GM12865 (cell line): Measurements from ENCODE around the gene CITED4.

ENCODE experiments used
- DNase-seq: peaks from one replicate; pipeline ENCODE4 v3.0.0; 2010; ENCODE audit warnings: low read depth
- H3K4me3 ChIP-seq: 2 replicates; pipeline ENCODE4 v1.5.1; 2011; ENCODE audit warnings: mild to moderate bottlenecking, low read depth, low read length, control low read depth
- TF ChIP-seq, protein P1 (sequence below): IDR thresholded peaks from 2 replicates; pipeline ENCODE4 v1.5.1; 2011; ENCODE audit warnings: low read length, control low read depth, low read depth, inconsistent platforms; ENCODE audit not compliant: insufficient read depth; ENCODE audit errors: missing control alignments

CITED4 gene

GRCh38 chr1:40856116-40856515 lies 6.0 kb downstream of the CITED4 start:
- TF ChIP-seq, protein P1, sequence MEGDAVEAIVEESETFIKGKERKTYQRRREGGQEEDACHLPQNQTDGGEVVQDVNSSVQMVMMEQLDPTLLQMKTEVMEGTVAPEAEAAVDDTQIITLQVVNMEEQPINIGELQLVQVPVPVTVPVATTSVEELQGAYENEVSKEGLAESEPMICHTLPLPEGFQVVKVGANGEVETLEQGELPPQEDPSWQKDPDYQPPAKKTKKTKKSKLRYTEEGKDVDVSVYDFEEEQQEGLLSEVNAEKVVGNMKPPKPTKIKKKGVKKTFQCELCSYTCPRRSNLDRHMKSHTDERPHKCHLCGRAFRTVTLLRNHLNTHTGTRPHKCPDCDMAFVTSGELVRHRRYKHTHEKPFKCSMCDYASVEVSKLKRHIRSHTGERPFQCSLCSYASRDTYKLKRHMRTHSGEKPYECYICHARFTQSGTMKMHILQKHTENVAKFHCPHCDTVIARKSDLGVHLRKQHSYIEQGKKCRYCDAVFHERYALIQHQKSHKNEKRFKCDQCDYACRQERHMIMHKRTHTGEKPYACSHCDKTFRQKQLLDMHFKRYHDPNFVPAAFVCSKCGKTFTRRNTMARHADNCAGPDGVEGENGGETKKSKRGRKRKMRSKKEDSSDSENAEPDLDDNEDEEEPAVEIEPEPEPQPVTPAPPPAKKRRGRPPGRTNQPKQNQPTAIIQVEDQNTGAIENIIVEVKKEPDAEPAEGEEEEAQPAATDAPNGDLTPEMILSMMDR = no peak
- no peak for DNase-seq
- no peak overlapping the region for H3K4me3 ChIP-seq

GRCh38 chr1:40855513-40855912 lies 6.7 kb downstream of the CITED4 start:
- TF ChIP-seq, protein P1 = peak; percentile 23
- no peak overlapping the region for H3K4me3 ChIP-seq
- DNase-seq = no peak

DNA sequence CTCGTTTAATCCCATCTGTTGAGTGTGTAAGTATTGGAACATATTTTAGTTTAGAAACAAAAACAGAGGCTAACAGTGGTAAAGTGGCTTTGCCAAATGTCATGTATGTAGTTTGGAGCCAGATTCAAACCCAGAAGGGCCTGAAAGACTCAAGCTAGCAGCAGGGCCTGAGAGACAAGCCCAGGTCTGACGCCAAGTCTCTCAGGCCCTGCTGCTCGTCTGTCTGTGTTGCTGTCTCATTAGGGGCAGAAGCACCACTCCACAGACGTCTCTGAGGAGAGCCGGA lies 8.3 kb downstream of the CITED4 start:
- DNase-seq = no peak
- TF ChIP-seq, protein P1 = no peak
- H3K4me3 ChIP-seq = no peak overlapping the region

- no peak for DNase-seq
Measured at GRCh38 chr1:40853113-40853884, 8.9 kb downstream of the CITED4 start.

DNA sequence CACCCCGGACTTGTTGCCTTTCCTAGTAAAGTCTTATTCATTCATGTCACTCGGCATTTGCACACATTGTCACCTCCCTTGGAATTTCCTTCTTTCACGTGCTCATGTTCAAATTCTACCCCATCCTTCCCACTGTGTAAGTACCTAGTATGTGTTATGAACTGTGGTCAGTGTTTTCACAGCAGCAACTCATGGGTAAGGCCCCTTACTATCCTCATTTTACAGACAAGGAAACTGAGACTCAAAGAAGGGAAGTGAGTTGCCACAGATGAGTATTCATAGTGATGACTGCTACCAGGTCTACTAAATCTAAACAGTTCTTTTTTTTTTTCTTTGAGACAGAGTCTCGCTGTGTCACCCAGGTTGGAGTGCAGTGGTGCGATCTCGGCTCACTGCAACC lies 10.5 kb downstream of the CITED4 start:
- peak; percentile 64 for DNase-seq
- H3K4me3 ChIP-seq = no peak overlapping the region
- TF ChIP-seq, protein P1 = no peak

More at GRCh38 chr1:40853113-40853884, 8.9 kb downstream of the CITED4 start:
- TF ChIP-seq, protein P1 = no peak
- H3K4me3 ChIP-seq = no peak overlapping the region

DNA sequence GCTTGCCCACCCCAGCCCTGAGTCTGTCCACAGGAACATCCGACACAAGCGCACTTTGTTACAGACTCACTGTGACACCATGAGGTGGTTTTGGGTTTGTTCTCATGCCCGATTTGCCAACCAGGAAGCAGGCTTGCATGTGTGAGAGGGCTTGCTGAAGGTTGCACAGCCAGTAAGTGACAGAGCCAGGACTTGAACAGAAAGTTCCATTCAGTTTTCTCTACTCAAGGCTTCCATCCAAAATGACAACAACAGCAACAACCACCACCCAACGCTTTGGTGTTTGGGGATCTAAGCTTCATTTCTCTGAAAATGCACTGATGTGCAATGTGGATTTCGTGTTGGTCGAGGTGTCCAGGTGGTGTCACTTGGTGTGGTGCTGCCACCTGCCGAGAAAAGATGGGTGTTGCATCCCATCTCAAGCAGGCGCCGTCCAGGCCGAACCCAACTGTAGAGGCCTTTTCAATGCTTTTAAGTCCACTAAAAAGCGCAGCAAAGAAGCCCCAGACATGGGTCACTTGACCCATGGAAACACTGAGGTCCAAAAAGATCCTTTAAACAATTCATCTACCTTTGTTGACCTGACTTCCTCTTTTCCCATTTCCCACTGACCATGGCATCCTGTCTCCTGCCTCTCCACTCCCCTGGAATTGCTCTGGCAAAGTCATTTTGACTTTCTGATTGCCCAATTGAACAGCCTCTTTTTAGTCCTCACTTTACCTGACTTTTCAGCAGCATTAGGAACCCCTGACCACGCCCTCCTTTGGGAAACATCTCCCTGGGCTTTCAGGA lies 12.2 kb downstream of the CITED4 start:
- TF ChIP-seq, protein P1 = peak; percentile 85
- no peak overlapping the region for H3K4me3 ChIP-seq
- peak; percentile 80 for DNase-seq
